ENCODE results near the gene PTGES3L. TPM values are rescaled to one million over a fixed set of nuclear protein-coding genes. Genes with fewer than 3 reads are reported as not detected.

PTGES3L gene
- total and polyA plus RNA-seq, 2 of the 13 experiments (the other 11 are each of a cell fraction or from before 2014, with no cell fraction given) = 1.2 to 2.9 TPM

GRCh38 chr17:42920106-42920900, 59.6 kb downstream of the PTGES3L start (continued):
- TF ChIP-seq TRIM22 (IDR thresholded peaks at IDR 0.05) = no peak
- no peak for TF ChIP-seq ZNF800 (CRISPR knock-in tag; IDR thresholded peaks at IDR 0.05)
- no peak for TF ChIP-seq DNMT1 (CRISPR knock-in tag; IDR thresholded peaks at IDR 0.05)
- TF ChIP-seq RFX3 (CRISPR knock-in tag; IDR thresholded peaks at IDR 0.05) = no peak
- TF ChIP-seq ZNF18 (CRISPR knock-in tag; IDR thresholded peaks at IDR 0.05; ENCODE audit: insufficient replicate concordance) = no peak
- TF ChIP-seq HOXA9 (CRISPR knock-in tag; IDR thresholded peaks at IDR 0.05; ENCODE audit: borderline replicate concordance) = no peak
- no peak for TF ChIP-seq CREB3 (CRISPR knock-in tag; IDR thresholded peaks at IDR 0.05)
- peak; percentile 85 for TF ChIP-seq HNF4G (IDR thresholded peaks at IDR 0.05; ENCODE audit: borderline replicate concordance, low read depth, low read length)
- peak; percentile 84 for TF ChIP-seq HNF4G (CRISPR knock-in tag; IDR thresholded peaks at IDR 0.05; ENCODE audit: borderline replicate concordance, low read depth)
- TF ChIP-seq BRF2 (CRISPR knock-in tag; IDR thresholded peaks at IDR 0.05) = no peak; the same call in 1 of the 2 replicates
- TF ChIP-seq ZNF460 (CRISPR knock-in tag; IDR thresholded peaks at IDR 0.05; ENCODE audit: borderline replicate concordance) = peak; percentile 9; the same call in 1 of the 2 replicates
- TF ChIP-seq POGZ (CRISPR knock-in tag; IDR thresholded peaks at IDR 0.05) = 0 out of 2 replicates have a peak, but pooled peaks have one; percentile 53
- TF ChIP-seq CBX1 (IDR thresholded peaks at IDR 0.05; ENCODE audit: low read depth) = no peak
- TF ChIP-seq ZKSCAN1 (IDR thresholded peaks at IDR 0.05; ENCODE audit: low read length) = no peak
- peak; percentile 45; the same call in 1 of the 2 replicates for TF ChIP-seq BCL3 (CRISPR knock-in tag; IDR thresholded peaks at IDR 0.05)
- TF ChIP-seq E2F1 (CRISPR knock-in tag; IDR thresholded peaks at IDR 0.05) = no peak
- 0 out of 2 replicates have a peak, but pooled peaks have one; percentile 25 for TF ChIP-seq ZNF792 (CRISPR knock-in tag; IDR thresholded peaks at IDR 0.05)
- TF ChIP-seq ZNF660 (CRISPR knock-in tag; IDR thresholded peaks at IDR 0.05; ENCODE audit: borderline replicate concordance, low read depth) = no peak
- TF ChIP-seq POLR2A (IDR thresholded peaks at IDR 0.05; ENCODE audit: insufficient read depth in 1 of 2, low read depth in 2 of 2, low read length in 2 of 2) = no peak

Data from HepG2 (cell line).